ENCODE measurements around the gene ERBB4. TPM values are rescaled to one million over a fixed set of nuclear protein-coding genes. Genes with fewer than 3 reads are reported as not detected.

Gene ERBB4
- total RNA-seq, 1 experiment from 2014 or later, result 40.6 TPM

- Histone ChIP-seq H3K9me3 (ENCODE audit: low read depth, low read length, poor library complexity, severe bottlenecking) (no peaks in the 10 kb centered on the region), H3K36me3 (ENCODE audit: insufficient read depth, low read length, poor library complexity, severe bottlenecking) (no peaks in the 10 kb centered on the region), H3K4me1 (ENCODE audit: insufficient read depth, low read length, poor library complexity, severe bottlenecking) (no peaks in the 10 kb centered on the region), H3K27ac (ENCODE audit: low read depth, low read length, poor library complexity, severe bottlenecking) (no peak overlapping the region), H3K4me3 (ENCODE audit: low read depth, low read length, poor library complexity, severe bottlenecking) (no peak overlapping the region), H3K27me3 (replicated peaks; ENCODE audit: insufficient read depth, low read depth, low read length, poor library complexity) (no peaks in the 10 kb centered on the region)
- TF ChIP-seq EZH2 (IDR thresholded peaks at IDR 0.05; ENCODE audit: borderline replicate concordance, low read depth, low read length, poor library complexity, severe bottlenecking), result no peak
- TF ChIP-seq CTCF (conservative IDR thresholded peaks at IDR 0.05; ENCODE audit: low read depth, low read length), result no peak
- CTCF ChIA-PET, result no interaction called here
- BruUV-seq (replicated peaks), result no TSS peak
- intact Hi-C loops (cut with micrococcal nuclease; ENCODE audit: unreplicated experiment), result loop anchor here (10.0 kb wide), 1 partner anchor 515 kb away; no protein-coding TSS in a partner anchor
- POLR2A ChIA-PET (ENCODE audit: low non-redundant PET), result no interaction called here
- no peak for DNase-seq (ENCODE audit: low spot score)
Observed at GRCh38 chr2:211479536-211480150, 1059.0 kb downstream of the ERBB4 start.

- Histone ChIP-seq H3K36me3 (ENCODE audit: insufficient read depth, low read length, poor library complexity, severe bottlenecking) (no peaks in the 10 kb centered on the region), H3K9me3 (ENCODE audit: low read depth, low read length, poor library complexity, severe bottlenecking) (peaks cover 3% of the 10 kb centered on the region), H3K27ac (ENCODE audit: low read depth, low read length, poor library complexity, severe bottlenecking) (no peak overlapping the region), H3K4me1 (ENCODE audit: insufficient read depth, low read length, poor library complexity, severe bottlenecking) (no peaks in the 10 kb centered on the region), H3K27me3 (replicated peaks; ENCODE audit: insufficient read depth, low read depth, low read length, poor library complexity) (no peaks in the 10 kb centered on the region), H3K4me3 (ENCODE audit: low read depth, low read length, poor library complexity, severe bottlenecking) (no peak overlapping the region)
- TF ChIP-seq CTCF (conservative IDR thresholded peaks at IDR 0.05; ENCODE audit: low read depth, low read length), result no peak
- no peak for TF ChIP-seq EZH2 (IDR thresholded peaks at IDR 0.05; ENCODE audit: borderline replicate concordance, low read depth, low read length, poor library complexity, severe bottlenecking)
- intact Hi-C loops (cut with micrococcal nuclease; ENCODE audit: unreplicated experiment), result loop anchor here (10.0 kb wide), 1 partner anchor 517 kb away; no protein-coding TSS in a partner anchor
- no peak for DNase-seq (ENCODE audit: low spot score)
- CTCF ChIA-PET, result no interaction called here
- POLR2A ChIA-PET (ENCODE audit: low non-redundant PET), result no interaction called here
- no TSS peak for BruUV-seq (replicated peaks)
Observed at GRCh38 chr2:211477537-211478275, 1060.9 kb downstream of the ERBB4 start.

GRCh38 chr2:211473116-211473515 lies 1065.5 kb downstream of the ERBB4 start:
- H3K4me3 ChIP-seq (ENCODE audit: low read depth, low read length, poor library complexity, severe bottlenecking), result no peak overlapping the region
- H3K36me3 ChIP-seq (ENCODE audit: insufficient read depth, low read length, poor library complexity, severe bottlenecking), result no peaks in the 10 kb centered on the region
- no peaks in the 10 kb centered on the region for H3K27me3 ChIP-seq (replicated peaks; ENCODE audit: insufficient read depth, low read depth, low read length, poor library complexity)
- no peak for DNase-seq (ENCODE audit: low spot score)
- TF ChIP-seq EZH2 (IDR thresholded peaks at IDR 0.05; ENCODE audit: borderline replicate concordance, low read depth, low read length, poor library complexity, severe bottlenecking), result no peak
- TF ChIP-seq CTCF (conservative IDR thresholded peaks at IDR 0.05; ENCODE audit: low read depth, low read length), result no peak
- peaks cover 3% of the 10 kb centered on the region for H3K9me3 ChIP-seq (ENCODE audit: low read depth, low read length, poor library complexity, severe bottlenecking)
- no peak overlapping the region for H3K27ac ChIP-seq (ENCODE audit: low read depth, low read length, poor library complexity, severe bottlenecking)
- no peaks in the 10 kb centered on the region for H3K4me1 ChIP-seq (ENCODE audit: insufficient read depth, low read length, poor library complexity, severe bottlenecking)
- ChIA-PET CTCF (no interaction called here), POLR2A (ENCODE audit: low non-redundant PET) (no interaction called here)
- intact Hi-C loops (cut with micrococcal nuclease; ENCODE audit: unreplicated experiment), result loop anchor here (10.0 kb wide), 1 partner anchor 522 kb away; no protein-coding TSS in a partner anchor
- no TSS peak for BruUV-seq (replicated peaks)
